Measurements from ENCODE around the gene UCK2. TPM values are rescaled to one million over a fixed set of nuclear protein-coding genes. Genes with fewer than 3 reads are reported as not detected.

UCK2 gene
- total and polyA plus RNA-seq, 9 of the 15 experiments (the other 6 are each of a cell fraction or from before 2014, with no cell fraction given), result 71.6 to 145 (median 95.8) TPM

DNA sequence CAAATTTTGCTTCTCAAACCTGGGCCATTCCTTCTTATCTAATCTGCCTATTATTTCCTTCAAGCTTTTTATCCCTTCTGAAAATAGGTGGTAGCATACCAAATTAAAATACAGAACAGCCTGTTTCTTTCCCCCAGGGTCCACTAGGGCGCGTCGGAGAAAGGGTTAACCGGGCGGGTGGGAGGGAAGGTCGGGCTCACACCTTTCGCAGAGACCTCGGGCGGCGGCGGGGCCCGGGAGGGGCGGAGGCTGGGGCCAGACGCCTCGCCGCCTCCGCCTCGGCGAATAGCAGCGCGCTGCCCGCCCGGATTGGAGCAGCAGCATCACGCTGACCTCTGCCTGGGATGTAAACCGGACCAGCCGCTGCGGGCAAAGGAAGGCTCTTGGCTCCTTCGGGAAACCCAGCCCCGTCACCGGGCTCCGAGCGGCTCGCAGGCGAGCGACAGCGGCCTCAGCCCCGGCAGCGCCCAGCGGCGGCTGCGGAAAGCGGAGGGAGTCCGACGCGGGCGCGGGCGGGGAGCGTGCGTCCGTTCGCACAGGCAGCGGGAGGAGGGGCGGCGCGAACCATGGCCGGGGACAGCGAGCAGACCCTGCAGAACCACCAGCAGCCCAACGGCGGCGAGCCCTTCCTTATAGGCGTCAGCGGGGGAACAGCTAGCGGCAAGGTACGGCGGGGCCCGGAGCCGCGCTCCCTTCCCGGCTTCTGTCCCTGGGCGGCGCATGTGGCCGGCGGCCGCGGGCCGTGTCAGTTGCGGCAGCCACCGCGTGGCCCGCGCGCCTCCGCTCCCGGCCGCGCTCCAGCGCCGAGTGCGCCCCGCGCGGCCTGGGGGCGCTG, at the start of gene UCK2 (continued):
- TF ChIP-seq, protein P1, sequence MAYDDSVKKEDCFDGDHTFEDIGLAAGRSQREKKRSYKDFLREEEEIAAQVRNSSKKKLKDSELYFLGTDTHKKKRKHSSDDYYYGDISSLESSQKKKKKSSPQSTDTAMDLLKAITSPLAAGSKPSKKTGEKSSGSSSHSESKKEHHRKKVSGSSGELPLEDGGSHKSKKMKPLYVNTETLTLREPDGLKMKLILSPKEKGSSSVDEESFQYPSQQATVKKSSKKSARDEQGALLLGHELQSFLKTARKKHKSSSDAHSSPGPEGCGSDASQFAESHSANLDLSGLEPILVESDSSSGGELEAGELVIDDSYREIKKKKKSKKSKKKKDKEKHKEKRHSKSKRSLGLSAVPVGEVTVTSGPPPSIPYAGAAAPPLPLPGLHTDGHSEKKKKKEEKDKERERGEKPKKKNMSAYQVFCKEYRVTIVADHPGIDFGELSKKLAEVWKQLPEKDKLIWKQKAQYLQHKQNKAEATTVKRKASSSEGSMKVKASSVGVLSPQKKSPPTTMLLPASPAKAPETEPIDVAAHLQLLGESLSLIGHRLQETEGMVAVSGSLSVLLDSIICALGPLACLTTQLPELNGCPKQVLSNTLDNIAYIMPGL (CRISPR knock-in tag; IDR thresholded peaks at IDR 0.05), result peak; percentile 83
- TF ChIP-seq KLF13 (tag; IDR thresholded peaks at IDR 0.05; ENCODE audit: borderline replicate concordance, low read depth), result peak; percentile 51; the same call in 1 of the 2 replicates
- TF ChIP-seq ZNF764 (CRISPR knock-in tag; IDR thresholded peaks at IDR 0.05; ENCODE audit: low read depth), result 0 out of 2 replicates have a peak, but pooled peaks have one; percentile 11
- TF ChIP-seq CREBBP (IDR thresholded peaks at IDR 0.05; ENCODE audit: low read depth, low read length), result no peak
- peak; percentile 18; the same call in 1 of the 2 replicates for TF ChIP-seq ZBTB7A (IDR thresholded peaks at IDR 0.05; ENCODE audit: borderline replicate concordance, control insufficient read depth, low read depth, low read length)
- peak; percentile 55 for TF ChIP-seq EGR1 (conservative IDR thresholded peaks at IDR 0.05)
- peak; percentile 48 for TF ChIP-seq KDM5B (IDR thresholded peaks at IDR 0.05; ENCODE audit: insufficient replicate concordance, low read depth, low read length)
- no peak for TF ChIP-seq SETDB1 (IDR thresholded peaks at IDR 0.05; ENCODE audit: low read length)
- TF ChIP-seq, protein P2, sequence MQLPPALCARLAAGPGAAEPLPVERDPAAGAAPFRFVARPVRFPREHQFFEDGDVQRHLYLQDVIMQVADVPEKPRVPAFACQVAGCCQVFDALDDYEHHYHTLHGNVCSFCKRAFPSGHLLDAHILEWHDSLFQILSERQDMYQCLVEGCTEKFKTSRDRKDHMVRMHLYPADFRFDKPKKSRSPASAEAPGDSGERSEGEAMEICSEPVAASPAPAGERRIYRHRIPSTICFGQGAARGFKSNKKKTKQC (CRISPR knock-in tag; IDR thresholded peaks at IDR 0.05), result peak; percentile 92
- TF ChIP-seq ZNF175 (CRISPR knock-in tag; IDR thresholded peaks at IDR 0.05; ENCODE audit: low read depth), result peak; percentile 16; the same call in 1 of the 2 replicates
- peak; percentile 97; the same call in 1 of the 2 replicates for TF ChIP-seq RBM34 (IDR thresholded peaks at IDR 0.05; ENCODE audit: borderline replicate concordance, insufficient read depth, low read length)
- no peak for TF ChIP-seq TOE1 (IDR thresholded peaks at IDR 0.05; ENCODE audit: borderline replicate concordance)
- 0 out of 2 replicates have a peak, but pooled peaks have one; percentile 67 for TF ChIP-seq TOE1 (CRISPR knock-in tag; IDR thresholded peaks at IDR 0.05; ENCODE audit: borderline replicate concordance, low read depth)
- peak; percentile 49; the same call in 1 of the 2 replicates for TF ChIP-seq FOSL1 (tag; conservative IDR thresholded peaks at IDR 0.05)
- TF ChIP-seq, protein P3, sequence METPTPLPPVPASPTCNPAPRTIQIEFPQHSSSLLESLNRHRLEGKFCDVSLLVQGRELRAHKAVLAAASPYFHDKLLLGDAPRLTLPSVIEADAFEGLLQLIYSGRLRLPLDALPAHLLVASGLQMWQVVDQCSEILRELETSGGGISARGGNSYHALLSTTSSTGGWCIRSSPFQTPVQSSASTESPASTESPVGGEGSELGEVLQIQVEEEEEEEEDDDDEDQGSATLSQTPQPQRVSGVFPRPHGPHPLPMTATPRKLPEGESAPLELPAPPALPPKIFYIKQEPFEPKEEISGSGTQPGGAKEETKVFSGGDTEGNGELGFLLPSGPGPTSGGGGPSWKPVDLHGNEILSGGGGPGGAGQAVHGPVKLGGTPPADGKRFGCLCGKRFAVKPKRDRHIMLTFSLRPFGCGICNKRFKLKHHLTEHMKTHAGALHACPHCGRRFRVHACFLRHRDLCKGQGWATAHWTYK (CRISPR knock-in tag; IDR thresholded peaks at IDR 0.05), result peak; percentile 85
- TF ChIP-seq POLR2G (IDR thresholded peaks at IDR 0.05; ENCODE audit: low read depth, low read length), result peak; percentile 93
- TF ChIP-seq ZNF644 (tag; IDR thresholded peaks at IDR 0.05; ENCODE audit: low read depth), result 0 out of 2 replicates have a peak, but pooled peaks have one; percentile 41
- TF ChIP-seq, protein P4, sequence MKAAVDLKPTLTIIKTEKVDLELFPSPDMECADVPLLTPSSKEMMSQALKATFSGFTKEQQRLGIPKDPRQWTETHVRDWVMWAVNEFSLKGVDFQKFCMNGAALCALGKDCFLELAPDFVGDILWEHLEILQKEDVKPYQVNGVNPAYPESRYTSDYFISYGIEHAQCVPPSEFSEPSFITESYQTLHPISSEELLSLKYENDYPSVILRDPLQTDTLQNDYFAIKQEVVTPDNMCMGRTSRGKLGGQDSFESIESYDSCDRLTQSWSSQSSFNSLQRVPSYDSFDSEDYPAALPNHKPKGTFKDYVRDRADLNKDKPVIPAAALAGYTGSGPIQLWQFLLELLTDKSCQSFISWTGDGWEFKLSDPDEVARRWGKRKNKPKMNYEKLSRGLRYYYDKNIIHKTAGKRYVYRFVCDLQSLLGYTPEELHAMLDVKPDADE (conservative IDR thresholded peaks at IDR 0.05; ENCODE audit: control insufficient read depth, low read depth, low read length), result peak; percentile 52
- TF ChIP-seq SMC3 (conservative IDR thresholded peaks at IDR 0.05; ENCODE audit: insufficient read depth, low read depth, low read length), result peak; percentile 10; the same call in 1 of the 2 replicates

Data from K562 (cell line).